Smooth muscle cell of trachea (primary cell): ENCODE data around the gene ARHGDIG. TPM values are rescaled to one million over a fixed set of nuclear protein-coding genes. Genes with fewer than 3 reads are reported as not detected.

Source experiments
- total RNA-seq: library from RNA; depleted of rRNA; stranded (reverse); fragments of >200 nt; gene quantifications from 2 replicates; pipeline ENCODE4 v1.2.1, GENCODE V29; 2014

ARHGDIG gene
- 0.73 and 0.99 TPM in 2 replicates for total RNA-seq

GRCh38 chr16:280552-280951 lies at the start of gene ARHGDIG:
Gene ARHGDIG (plus strand): TSS chr16:280591. CDS start chr16:280681, 90 bp downstream.

GRCh38 chr16:234468-235305 lies 45.7 kb upstream of the ARHGDIG start, which contains the start of gene FAM234A:
Gene FAM234A (plus strand): TSS chr16:234821. CDS start chr16:254414, 19,593 bp downstream.

GRCh38 chr16:275786-276232 lies 4.6 kb upstream of the ARHGDIG start, which contains the start of gene RGS11:
Gene RGS11 (minus strand): TSS chr16:275944. CDS start chr16:275911, 33 bp downstream.

GRCh38 chr16:283033-283805 lies 2.8 kb downstream of the ARHGDIG start, which contains the start of gene PDIA2:
Gene PDIA2 (plus strand): TSS chr16:283164. CDS start chr16:283170, 6 bp downstream.

Other genes starting within 250 kb of the ARHGDIG start
- gene POLR3K, start 227.0 kb upstream of the ARHGDIG start, total RNA-seq = 2.0 and 3.6 TPM in 2 replicates
- gene SNRNP25, start 226.8 kb upstream of the ARHGDIG start, total RNA-seq = 21.3 and 37.1 TPM in 2 replicates
- gene RHBDF1, start 208.0 kb upstream of the ARHGDIG start, total RNA-seq = 60.1 and 80.1 TPM in 2 replicates
- gene MPG, start 202.4 kb upstream of the ARHGDIG start, total RNA-seq = 220 and 355 TPM in 2 replicates
- gene NPRL3, start 141.9 kb upstream of the ARHGDIG start, total RNA-seq = 20.5 and 22.4 TPM in 2 replicates
- not detected in 2 replicates for gene HBZ, start 127.9 kb upstream of the ARHGDIG start, total RNA-seq
- not detected in 2 replicates for gene HBM, start 114.6 kb upstream of the ARHGDIG start, total RNA-seq
- gene HBA2, start 107.7 kb upstream of the ARHGDIG start, total RNA-seq = 0.44 and 0.83 TPM in 2 replicates
- not detected in 2 replicates for gene HBA1, start 103.9 kb upstream of the ARHGDIG start, total RNA-seq
- not detected in 2 replicates for gene HBQ1, start 100.1 kb upstream of the ARHGDIG start, total RNA-seq
- 33.6 and 48.4 TPM in 2 replicates for gene LUC7L, start 51.1 kb upstream of the ARHGDIG start, total RNA-seq
- gene FAM234A, start 45.8 kb upstream of the ARHGDIG start, total RNA-seq = 66.8 and 71.5 TPM in 2 replicates
- 1.9 and 10.6 TPM in 2 replicates for gene RGS11, start 4.6 kb upstream of the ARHGDIG start, total RNA-seq
- not detected in 2 replicates for gene PDIA2, start 2.6 kb downstream of the ARHGDIG start, total RNA-seq
- gene AXIN1, start 72.1 kb downstream of the ARHGDIG start, total RNA-seq = 15.4 and 29.3 TPM in 2 replicates
- 75.9 and 105 TPM in 2 replicates for gene MRPL28, start 89.9 kb downstream of the ARHGDIG start, total RNA-seq
- 50.9 and 88.8 TPM in 2 replicates for gene PGAP6, start 101.4 kb downstream of the ARHGDIG start, total RNA-seq
- gene NME4, start 116.6 kb downstream of the ARHGDIG start, total RNA-seq = 56.7 and 109 TPM in 2 replicates
- gene DECR2, start 121.3 kb downstream of the ARHGDIG start, total RNA-seq = 17.9 and 43.8 TPM in 2 replicates
- 20.8 and 30.6 TPM in 2 replicates for gene RAB11FIP3, start 145.1 kb downstream of the ARHGDIG start, total RNA-seq
- 33.5 and 52.9 TPM in 2 replicates for gene CAPN15, start 247.1 kb downstream of the ARHGDIG start, total RNA-seq